Endodermal cell (in vitro differentiated cells): Measurements from ENCODE around the gene NBL1. TPM values are rescaled to one million over a fixed set of nuclear protein-coding genes. Genes with fewer than 3 reads are reported as not detected.
"Not testable (repeated sequence)": the region's sequence is repeated elsewhere in the genome, so short reads cannot be mapped to it uniquely, and the experiment has no call there.

Experiments
- DNase-seq: peaks from one replicate; pipeline ENCODE4 v3.0.0-alpha.2; 2017
- H3K27ac ChIP-seq: 2 replicates; pipeline ENCODE4 v1.5.1; 2013; ENCODE audit warnings: mild to moderate bottlenecking, low read depth, low read length, moderate library complexity
- H3K27me3 ChIP-seq: 2 replicates; pipeline ENCODE4 v1.6.1; 2013; ENCODE audit warnings: mild to moderate bottlenecking, low read length, moderate library complexity; ENCODE audit not compliant: insufficient read depth, control insufficient read depth, poor library complexity, severe bottlenecking
- H3K36me3 ChIP-seq: 2 replicates; pipeline ENCODE4 v1.7.0; 2013; ENCODE audit warnings: mild to moderate bottlenecking, low read length, moderate library complexity; ENCODE audit not compliant: control insufficient read depth, insufficient read depth
- H3K4me1 ChIP-seq: one replicate; pipeline ENCODE4 v1.7.0; 2013; ENCODE audit warnings: low read length; ENCODE audit not compliant: control insufficient read depth, insufficient read depth
- H3K4me3 ChIP-seq: 2 replicates; pipeline ENCODE4 v1.5.1; 2013; ENCODE audit warnings: mild to moderate bottlenecking, low read length, moderate library complexity
- H3K9ac ChIP-seq: 2 replicates; pipeline ENCODE4 v1.6.1; 2013; ENCODE audit warnings: mild to moderate bottlenecking, low read length, moderate library complexity; ENCODE audit not compliant: poor library complexity, severe bottlenecking; ENCODE audit errors: extremely low read depth
- H3K9me3 ChIP-seq: 2 replicates; pipeline ENCODE4 v1.6.1; 2013; ENCODE audit warnings: mild to moderate bottlenecking, low read length, moderate library complexity; ENCODE audit not compliant: control insufficient read depth
- H3K27ac Mint-ChIP-seq: 2 replicates; pipeline ENCODE4 v1.8.0; 2020; ENCODE audit warnings: mixed read lengths
- H3K27me3 Mint-ChIP-seq: 2 replicates; pipeline ENCODE4 v1.8.0; 2021; ENCODE audit warnings: mild to moderate bottlenecking, mixed read lengths; ENCODE audit not compliant: insufficient read depth
- H3K36me3 Mint-ChIP-seq: 2 replicates; pipeline ENCODE4 v1.8.0; 2020; ENCODE audit warnings: low read depth, mixed read lengths
- H3K4me1 Mint-ChIP-seq: 2 replicates; pipeline ENCODE4 v1.8.0; 2020; ENCODE audit warnings: mixed read lengths
- H3K4me3 Mint-ChIP-seq: 2 replicates; pipeline ENCODE4 v1.8.0; 2020; ENCODE audit warnings: mild to moderate bottlenecking, moderate library complexity, mixed read lengths
- H3K9me3 Mint-ChIP-seq: 2 replicates; pipeline ENCODE4 v1.8.0; 2020; ENCODE audit warnings: mild to moderate bottlenecking, mixed read lengths
- WGBS, 2 experiments: methylation state at CpG; one replicate each; pipeline versions ENCODE4 v1.1.5 to v1.1.7; 2013; ENCODE audit warnings: missing lambda C conversion rate in 2 of 2, mixed read lengths in 1 of 2; ENCODE audit not compliant: insufficient coverage in 1 of 2, insufficient read length in 1 of 2; 5-methylcytosine and 5-hydroxymethylcytosine counted together
- total RNA-seq, 2 donors: library from RNA; stranded (reverse); fragmentation: NEBNext Ultra II Directional in 1 of 2; extraction: Animal tissue kit (Norgen Biotek cat#: 25700) in 1 of 2; gene quantifications; 2 replicates in 1 of 2; 3 replicates in 1 of 2; pipeline ENCODE4 v1.2.1, GENCODE V29; 2021
- TF ChIP-seq, protein P1 (sequence below): fragments of 200-600 bp; sonication (generic); conservative IDR thresholded peaks from 2 replicates; pipeline ENCODE4 v1.5.0; 2021; ENCODE audit warnings: antibody characterized with exemption, mild to moderate bottlenecking

Gene NBL1
- total RNA-seq, 2 donors from 2014 or later, result 13.7 to 32.4 TPM

DNA sequence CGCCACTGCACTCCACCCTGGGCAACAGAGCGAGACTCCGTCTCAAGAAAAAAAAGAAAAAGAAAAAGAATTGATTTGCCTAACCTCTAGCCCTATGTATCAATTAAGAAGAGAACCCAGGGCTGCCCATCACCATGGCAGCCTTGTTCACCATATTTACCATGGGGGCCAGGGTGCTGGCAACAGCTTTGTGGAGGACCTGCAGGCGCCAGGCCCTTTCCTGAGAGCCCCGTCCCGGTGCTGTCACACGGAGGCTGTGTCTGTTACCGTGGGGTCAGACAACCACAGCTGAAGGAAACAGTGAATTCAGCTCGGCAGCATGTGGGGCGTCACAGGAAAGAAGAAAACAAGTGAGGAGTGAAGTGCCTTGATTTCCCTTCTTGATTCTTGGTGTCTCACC lies 6.5 kb upstream of the NBL1 start:
- Mint-ChIP-seq H3K36me3 (no peaks in the 10 kb centered on the region), H3K9me3 (no peaks in the 10 kb centered on the region), H3K27ac (no peak overlapping the region), H3K4me1 (peaks cover 16% of the 10 kb centered on the region), H3K27me3 (peaks cover 18% of the 10 kb centered on the region), H3K4me3 (no peak overlapping the region)
- TF ChIP-seq, protein P1, sequence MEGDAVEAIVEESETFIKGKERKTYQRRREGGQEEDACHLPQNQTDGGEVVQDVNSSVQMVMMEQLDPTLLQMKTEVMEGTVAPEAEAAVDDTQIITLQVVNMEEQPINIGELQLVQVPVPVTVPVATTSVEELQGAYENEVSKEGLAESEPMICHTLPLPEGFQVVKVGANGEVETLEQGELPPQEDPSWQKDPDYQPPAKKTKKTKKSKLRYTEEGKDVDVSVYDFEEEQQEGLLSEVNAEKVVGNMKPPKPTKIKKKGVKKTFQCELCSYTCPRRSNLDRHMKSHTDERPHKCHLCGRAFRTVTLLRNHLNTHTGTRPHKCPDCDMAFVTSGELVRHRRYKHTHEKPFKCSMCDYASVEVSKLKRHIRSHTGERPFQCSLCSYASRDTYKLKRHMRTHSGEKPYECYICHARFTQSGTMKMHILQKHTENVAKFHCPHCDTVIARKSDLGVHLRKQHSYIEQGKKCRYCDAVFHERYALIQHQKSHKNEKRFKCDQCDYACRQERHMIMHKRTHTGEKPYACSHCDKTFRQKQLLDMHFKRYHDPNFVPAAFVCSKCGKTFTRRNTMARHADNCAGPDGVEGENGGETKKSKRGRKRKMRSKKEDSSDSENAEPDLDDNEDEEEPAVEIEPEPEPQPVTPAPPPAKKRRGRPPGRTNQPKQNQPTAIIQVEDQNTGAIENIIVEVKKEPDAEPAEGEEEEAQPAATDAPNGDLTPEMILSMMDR, result no peak
- no peak overlapping the region for H3K4me3 ChIP-seq
- peaks cover under 1% of the 10 kb centered on the region for H3K27me3 ChIP-seq
- no peak for DNase-seq
- peaks cover 11% of the 10 kb centered on the region for H3K4me1 ChIP-seq
- H3K27ac ChIP-seq, result no peak overlapping the region
- 95% methylated on average over 10 of the region's 10 CpGs; no CpG with 5 or more reads in 1 of the 2 experiments for WGBS, 2 experiments
- H3K9me3 ChIP-seq, result no peaks in the 10 kb centered on the region
- H3K9ac ChIP-seq, result no peak overlapping the region
- H3K36me3 ChIP-seq, result no peaks in the 10 kb centered on the region

DNA sequence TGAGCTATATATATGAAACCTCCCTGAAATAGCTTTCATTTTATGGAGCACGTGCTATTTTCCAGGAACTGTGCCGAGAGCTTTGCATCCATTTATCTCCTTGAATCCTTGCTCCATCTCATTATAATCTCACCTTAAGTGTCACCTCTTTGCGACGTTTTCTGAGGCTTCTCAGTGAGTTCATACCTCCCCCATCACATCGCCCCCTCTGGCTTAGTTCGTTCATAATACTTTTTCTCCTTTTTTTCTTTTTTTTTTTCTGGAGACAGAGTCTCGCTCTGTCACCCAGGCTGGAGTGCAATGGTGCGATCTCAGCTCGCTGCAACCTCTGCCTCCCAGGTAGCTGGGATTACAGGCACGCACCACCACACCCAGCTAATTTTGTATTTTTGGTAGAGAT lies 4.9 kb upstream of the NBL1 start:
- H3K4me1 ChIP-seq, result peaks cover 11% of the 10 kb centered on the region
- Mint-ChIP-seq H3K4me1 (peaks cover 22% of the 10 kb centered on the region), H3K27me3 (peaks cover 30% of the 10 kb centered on the region)
- not testable (repeated sequence) for H3K9ac ChIP-seq, H3K9me3 Mint-ChIP-seq, H3K27ac ChIP-seq, H3K36me3 Mint-ChIP-seq, H3K4me3 Mint-ChIP-seq, H3K36me3 ChIP-seq, H3K4me3 ChIP-seq, H3K9me3 ChIP-seq, DNase-seq, H3K27ac Mint-ChIP-seq
- peaks cover 13% of the 10 kb centered on the region for H3K27me3 ChIP-seq
- TF ChIP-seq, protein P1, result peak; percentile 40
- 83 to 84% methylated on average over 5 to 10 of the region's 10 CpGs for WGBS, 2 experiments

DNA sequence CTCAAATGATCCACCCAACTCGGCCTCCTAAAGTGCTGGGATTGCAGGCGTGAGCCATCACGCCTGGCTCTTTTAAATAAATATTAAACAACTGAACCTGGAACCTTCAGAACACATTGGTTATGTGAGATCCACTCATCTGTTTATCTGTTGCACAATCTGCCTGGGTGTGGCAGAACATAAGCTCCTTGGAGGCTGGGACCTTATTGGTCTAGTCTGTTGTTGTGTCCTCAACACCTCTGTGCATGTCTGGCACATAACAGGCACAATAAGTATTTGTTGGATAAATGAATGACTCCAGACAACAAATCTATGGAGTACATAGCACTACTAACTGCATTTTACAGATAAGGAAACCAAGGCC lies 4.1 kb upstream of the NBL1 start:
- H3K4me3 Mint-ChIP-seq, result no peak overlapping the region
- peak overlapping the region; percentile 85 for H3K27ac Mint-ChIP-seq
- peak overlapping the region; percentile 24 for H3K9ac ChIP-seq

More for the DNA sequence above, 4.1 kb upstream of the NBL1 start:
- WGBS, 2 experiments, result 67 to 80% methylated on average over 1 to 3 of the region's 3 CpGs
- Mint-ChIP-seq H3K27me3 (peaks cover 33% of the 10 kb centered on the region), H3K9me3 (no peaks in the 10 kb centered on the region), H3K4me1 (peaks cover 22% of the 10 kb centered on the region), H3K36me3 (no peaks in the 10 kb centered on the region)
- TF ChIP-seq, protein P1, result no peak
- peaks cover 13% of the 10 kb centered on the region for H3K27me3 ChIP-seq
- H3K4me1 ChIP-seq, result peaks cover 11% of the 10 kb centered on the region
- H3K9me3 ChIP-seq, result no peaks in the 10 kb centered on the region
- no peak overlapping the region for H3K27ac ChIP-seq
- DNase-seq, result no peak
- H3K36me3 ChIP-seq, result no peaks in the 10 kb centered on the region
- no peak overlapping the region for H3K4me3 ChIP-seq
